Measurements from ENCODE around the gene C4orf46.

- no peak for TF ChIP-seq CTCF (conservative IDR thresholded peaks at IDR 0.05; ENCODE audit: low read depth, low read length)
- no peak for TF ChIP-seq EZH2 (IDR thresholded peaks at IDR 0.05; ENCODE audit: borderline replicate concordance, low read depth, low read length, poor library complexity, severe bottlenecking)
These were observed 40.8 kb downstream of the C4orf46 start for GRCh38 chr4:158630893-158631292.

Data from A673 (cell line).